GM19455 (cell line): ENCODE measurements around the gene RPUSD2.

Experiments used
- ATAC-seq: cut with Tn5 transposase; IDR thresholded peaks from one replicate; pipeline ENCODE4 v1.9.1; 2021; ENCODE audit not compliant: unreplicated experiment

RPUSD2 gene

DNA sequence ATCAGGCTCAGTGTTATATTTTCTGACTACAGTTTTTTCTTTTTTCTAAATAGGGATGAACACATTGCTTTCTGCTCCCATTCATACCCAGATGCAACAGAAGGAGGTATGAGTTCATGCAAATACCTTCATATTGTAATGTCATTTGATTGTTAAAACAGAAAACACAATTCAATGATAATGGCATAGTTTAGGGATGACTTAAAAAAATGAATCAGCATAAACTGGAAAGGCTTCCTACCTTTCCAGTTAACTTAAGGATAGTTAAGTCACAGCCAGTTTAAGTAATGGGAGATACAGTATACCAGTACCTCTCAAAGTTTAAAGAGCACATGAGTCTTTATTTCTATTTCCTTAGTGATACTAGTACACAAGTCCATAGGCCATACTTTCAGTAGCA is 49.8 kb downstream of the RPUSD2 start:
- ATAC-seq, result no peak

DNA sequence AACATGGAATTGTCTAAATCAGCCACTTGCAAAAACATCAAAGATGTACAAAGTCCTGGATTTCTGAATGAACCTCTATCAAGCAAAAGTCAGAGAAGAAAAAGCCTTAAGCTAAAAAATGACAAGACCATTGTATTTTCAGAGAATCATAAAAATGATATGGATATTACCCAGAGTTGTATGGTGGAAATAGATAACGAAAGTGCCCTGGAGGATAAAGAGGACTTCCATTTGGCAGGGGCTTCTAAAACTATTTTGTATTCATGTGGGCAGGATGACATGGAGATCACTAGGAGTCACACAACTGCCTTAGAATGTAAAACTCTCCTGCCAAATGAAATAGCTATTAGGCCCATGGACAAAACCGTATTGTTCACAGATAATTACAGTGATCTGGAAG is 54.3 kb downstream of the RPUSD2 start:
- ATAC-seq, result no peak
